Keratinocyte (primary cell): Measurements from ENCODE around the gene CDCP1.

Experiments used
- EZH2 ChIP-seq: IDR thresholded peaks from one replicate; pipeline ENCODE4 v1.6.1; 2012; ENCODE audit warnings: inconsistent platforms, mild to moderate bottlenecking, low read length, moderate library complexity
- TF ChIP-seq, protein P1 (sequence below), 3 experiments: IDR thresholded peaks in 1 of 3; conservative IDR thresholded peaks in 1 of 3; optimal IDR thresholded peaks in 1 of 3; 2 replicates in 2 of 3; 3 replicates in 1 of 3; pipeline versions ENCODE3 to v1.5.1; 2011; ENCODE audit warnings: low read length in 3 of 3, mild to moderate bottlenecking in 3 of 3, moderate library complexity in 2 of 3, control low read depth in 1 of 3, inconsistent platforms in 1 of 3; ENCODE audit not compliant: insufficient read depth in 2 of 3; ENCODE audit errors: extremely low read depth in 1 of 3

DNA sequence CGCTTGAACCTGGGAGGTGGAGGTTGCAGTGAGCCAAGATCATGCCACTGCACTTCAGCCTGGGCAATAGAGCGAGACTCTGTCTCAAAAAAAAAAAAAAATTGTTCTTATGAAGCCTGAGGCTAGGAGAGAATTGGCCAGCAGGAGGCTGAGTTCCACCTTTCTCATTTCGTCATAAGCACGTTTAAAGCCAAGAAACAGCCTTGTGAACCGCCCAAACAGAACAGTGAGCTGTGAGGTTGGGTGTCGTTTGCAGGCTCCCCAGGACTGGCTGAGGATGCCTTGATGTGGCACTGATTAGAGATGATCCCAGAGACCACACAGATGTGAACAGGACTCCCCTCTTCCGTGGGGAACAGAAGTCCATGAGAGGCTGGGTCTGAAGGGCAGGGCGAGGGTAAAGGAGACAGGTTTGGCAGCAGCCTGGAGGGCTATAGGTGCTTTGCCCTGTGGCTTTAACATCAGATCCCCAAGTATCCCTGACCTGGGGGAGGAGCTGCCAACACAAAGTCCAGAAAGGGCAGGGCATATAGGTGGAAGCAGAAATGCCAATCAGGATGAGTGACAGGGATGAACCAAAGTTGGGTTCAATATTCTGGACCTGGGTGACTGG is 67.2 kb downstream of the CDCP1 start:
- TF ChIP-seq, protein P1, sequence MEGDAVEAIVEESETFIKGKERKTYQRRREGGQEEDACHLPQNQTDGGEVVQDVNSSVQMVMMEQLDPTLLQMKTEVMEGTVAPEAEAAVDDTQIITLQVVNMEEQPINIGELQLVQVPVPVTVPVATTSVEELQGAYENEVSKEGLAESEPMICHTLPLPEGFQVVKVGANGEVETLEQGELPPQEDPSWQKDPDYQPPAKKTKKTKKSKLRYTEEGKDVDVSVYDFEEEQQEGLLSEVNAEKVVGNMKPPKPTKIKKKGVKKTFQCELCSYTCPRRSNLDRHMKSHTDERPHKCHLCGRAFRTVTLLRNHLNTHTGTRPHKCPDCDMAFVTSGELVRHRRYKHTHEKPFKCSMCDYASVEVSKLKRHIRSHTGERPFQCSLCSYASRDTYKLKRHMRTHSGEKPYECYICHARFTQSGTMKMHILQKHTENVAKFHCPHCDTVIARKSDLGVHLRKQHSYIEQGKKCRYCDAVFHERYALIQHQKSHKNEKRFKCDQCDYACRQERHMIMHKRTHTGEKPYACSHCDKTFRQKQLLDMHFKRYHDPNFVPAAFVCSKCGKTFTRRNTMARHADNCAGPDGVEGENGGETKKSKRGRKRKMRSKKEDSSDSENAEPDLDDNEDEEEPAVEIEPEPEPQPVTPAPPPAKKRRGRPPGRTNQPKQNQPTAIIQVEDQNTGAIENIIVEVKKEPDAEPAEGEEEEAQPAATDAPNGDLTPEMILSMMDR (optimal IDR thresholded peaks at IDR 0.05 in 1 of 3, IDR thresholded peaks at IDR 0.05 in 1 of 3, conservative IDR thresholded peaks at IDR 0.05 in 1 of 3; ENCODE audit: extremely low read depth in 1 of 3, insufficient read depth in 2 of 3, low read length in 3 of 3), result peak in 2 of 3 experiments; percentile 18 to 30
- TF ChIP-seq EZH2, result no peak
